ENCODE results near the gene UNC5C.

The UNC5C gene

DNA sequence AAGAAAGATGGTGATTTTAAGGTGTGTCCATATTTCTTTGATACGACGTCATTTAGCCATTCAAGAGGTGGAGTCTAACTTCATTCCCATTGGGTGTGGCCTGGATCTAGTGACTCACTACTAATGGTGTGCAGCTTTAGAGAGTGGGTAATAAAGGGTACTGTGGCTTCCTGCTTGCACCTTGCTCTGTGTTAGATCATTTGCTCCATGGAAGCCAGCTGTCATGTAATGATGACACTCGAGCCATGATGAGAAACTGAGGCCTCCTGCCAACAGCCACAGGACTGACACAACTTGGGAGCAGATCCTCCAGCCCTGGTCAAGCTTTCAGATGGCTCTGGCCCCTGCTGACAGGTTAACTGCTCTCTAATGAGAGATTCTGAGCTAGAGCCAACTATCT lies 82.0 kb downstream of the UNC5C start:
- DNase-seq (ENCODE audit: low spot score) = no peak

DNA sequence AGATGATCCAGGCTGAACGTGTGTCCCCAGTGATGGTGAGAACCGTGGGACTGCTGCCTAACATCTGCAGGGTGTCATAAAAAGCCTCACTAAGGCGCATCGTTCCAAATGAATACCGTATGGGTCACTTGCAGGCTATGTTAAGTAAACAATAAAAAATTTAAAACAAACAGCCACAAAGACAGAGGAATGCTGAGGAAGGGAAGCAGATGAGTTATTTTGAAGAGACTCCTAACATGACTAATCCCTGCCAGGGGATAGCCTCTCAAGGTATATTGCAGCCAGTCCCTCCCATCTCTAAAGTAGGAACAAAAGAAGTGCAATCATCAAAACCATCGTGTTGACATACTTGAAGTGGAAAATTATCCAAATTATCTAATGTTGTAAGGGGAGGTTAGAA lies 83.8 kb downstream of the UNC5C start:
- DNase-seq (ENCODE audit: low spot score) = no peak

DNA sequence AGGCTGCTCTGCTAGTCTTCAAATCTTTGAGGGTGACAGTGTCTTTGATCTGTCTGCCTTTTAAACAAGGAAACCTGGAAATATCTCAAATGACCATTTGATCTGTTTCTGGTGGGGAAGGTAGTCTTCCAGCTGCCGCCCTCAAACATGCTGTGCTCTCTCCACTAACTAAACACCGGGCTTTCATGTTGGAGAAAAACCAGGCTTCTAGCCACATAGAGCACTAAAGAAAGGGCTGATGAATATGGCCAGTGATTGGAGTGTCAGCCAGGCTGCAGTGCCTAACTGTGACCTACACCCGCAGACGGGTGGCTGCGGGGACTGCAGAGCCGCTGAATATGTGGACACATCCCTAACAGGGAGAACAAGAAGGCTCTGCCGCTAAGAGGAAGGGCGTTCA lies 85.9 kb downstream of the UNC5C start:
- no peak for DNase-seq (ENCODE audit: low spot score)

DNA sequence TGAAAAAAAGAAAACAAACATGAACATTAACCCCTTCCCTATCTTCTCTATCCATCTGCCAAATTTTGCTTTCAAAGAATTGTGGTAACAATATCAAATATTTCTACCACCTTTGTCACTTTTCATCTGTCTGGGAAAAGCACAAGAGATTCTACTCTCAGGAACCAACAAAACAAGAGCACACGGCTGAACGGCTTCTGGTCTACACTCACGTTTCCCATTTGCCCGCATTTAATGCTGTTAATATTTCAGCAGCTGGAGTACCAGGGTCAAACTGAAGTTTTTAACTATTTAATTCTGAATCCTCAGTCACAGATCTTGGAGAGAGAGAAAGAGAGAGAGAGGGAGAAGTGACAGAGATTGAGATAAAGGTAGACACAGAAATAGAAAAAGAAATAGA lies 91.4 kb downstream of the UNC5C start:
- no peak for DNase-seq (ENCODE audit: low spot score)

DNA sequence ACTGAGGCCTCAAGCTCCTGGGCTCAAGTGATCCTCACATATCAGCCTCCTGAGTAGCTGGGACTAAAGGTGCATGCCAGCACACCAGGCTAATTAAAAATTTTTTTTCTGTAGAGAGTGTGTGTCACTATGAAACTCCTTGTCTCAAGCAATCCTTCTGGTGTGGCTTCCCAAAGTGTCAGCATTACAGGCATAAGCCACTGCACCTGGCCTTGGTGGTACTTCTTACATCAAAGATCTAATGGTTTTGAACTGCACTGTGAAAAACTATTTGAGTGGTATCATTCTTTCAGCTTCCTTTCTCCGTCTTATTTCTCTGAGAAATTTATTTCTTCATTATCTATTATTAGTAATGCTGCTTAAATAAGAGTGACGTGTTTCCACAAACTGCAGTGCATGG lies 98.5 kb downstream of the UNC5C start:
- no peak for DNase-seq (ENCODE audit: low spot score)

DNA sequence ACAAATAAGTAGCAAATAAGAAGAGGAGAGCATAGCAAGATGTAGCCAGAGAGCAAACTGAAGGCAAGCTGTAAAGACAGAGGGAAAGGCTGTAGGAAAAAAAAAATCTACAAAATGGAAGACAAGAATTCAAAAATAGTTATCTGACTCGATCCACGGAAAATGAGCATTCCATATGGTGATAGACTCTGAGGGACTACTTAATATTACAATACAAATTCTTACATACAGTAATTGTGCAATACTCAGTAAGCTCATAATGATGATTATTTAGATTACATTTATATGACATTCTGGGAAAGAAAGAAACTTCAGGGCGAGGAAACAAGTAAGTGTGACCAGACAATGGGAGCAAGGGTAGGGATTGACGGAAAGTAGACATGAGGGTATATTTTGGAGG lies 102.6 kb downstream of the UNC5C start:
- no peak for DNase-seq (ENCODE audit: low spot score)

DNA sequence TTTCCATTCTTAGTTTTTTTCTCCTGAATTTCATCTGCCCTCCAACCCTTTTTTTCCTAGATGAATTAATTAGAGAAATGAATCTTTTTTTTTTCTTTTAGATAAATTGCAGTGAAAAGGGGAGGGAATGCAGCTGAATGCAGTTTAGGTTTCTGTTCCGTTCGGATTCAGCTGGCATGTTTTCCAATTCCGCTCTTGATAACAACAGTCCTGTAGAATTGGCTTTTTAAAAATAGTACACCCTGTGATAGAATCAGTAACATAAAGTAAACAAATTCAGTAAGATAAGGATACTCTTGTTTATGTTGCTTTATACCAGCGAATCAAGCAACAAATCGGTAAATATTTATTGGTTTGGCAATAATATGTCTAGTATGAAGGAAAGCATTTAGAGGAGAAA lies 103.5 kb downstream of the UNC5C start:
- DNase-seq (ENCODE audit: low spot score) = no peak

DNA sequence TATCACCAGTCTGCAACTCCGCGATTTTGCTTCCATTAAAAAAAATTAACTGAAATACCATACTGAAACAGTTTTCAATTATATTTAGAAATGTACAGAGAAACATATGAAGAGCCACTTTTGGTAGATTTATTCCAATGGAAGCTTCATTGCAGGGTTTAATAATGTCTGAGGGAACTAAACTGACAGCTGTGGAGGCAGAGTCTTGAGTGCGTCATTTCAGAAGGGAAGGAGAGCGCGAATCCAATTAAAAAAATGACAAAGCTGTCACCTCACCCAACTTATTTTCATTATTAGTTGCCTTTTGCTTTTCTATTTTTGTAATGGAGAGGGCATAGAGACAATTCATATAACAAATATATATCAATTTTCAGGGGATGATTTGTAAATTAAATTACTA lies 104.0 kb downstream of the UNC5C start:
- DNase-seq (ENCODE audit: low spot score) = no peak

DNA sequence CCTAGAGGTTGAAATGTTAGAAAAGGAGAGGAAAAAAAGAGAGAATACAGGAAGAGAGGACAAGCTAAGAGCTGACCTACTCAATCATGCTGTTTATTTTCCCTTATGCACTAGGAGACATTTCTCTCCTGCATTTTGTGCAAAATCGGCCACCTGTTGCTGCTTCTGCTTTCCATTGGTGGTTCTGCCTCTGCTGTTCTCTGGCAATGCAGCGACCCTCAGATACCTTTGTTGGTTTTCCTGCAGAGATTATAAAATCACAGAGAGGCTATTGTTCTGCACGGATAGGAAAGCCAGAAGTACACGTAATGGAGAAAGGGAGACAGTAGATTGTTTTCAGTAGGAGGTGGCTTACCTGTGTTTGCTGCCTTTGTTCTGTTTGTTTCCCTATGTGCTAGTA lies 108.9 kb downstream of the UNC5C start:
- DNase-seq (ENCODE audit: low spot score) = no peak

DNA sequence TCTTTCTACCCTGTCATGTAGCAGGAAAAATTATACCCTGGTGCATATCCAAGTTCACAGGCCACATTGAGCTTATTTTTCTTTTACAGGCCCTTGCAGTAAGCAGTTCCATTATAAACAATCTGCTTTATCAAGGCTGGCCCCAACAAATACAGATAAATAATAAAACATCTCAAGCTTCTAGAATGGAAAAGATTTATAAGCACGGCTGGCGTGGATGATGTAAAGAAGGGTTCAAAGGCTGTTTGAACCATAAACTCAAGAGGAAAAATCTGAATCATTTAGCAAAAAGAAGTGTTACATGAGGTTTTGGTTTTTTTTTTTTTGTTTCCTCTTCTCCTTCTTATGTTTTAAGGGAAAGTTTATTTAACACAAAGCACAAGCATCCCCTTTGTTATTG lies 109.7 kb downstream of the UNC5C start:
- DNase-seq (ENCODE audit: low spot score) = no peak

DNA sequence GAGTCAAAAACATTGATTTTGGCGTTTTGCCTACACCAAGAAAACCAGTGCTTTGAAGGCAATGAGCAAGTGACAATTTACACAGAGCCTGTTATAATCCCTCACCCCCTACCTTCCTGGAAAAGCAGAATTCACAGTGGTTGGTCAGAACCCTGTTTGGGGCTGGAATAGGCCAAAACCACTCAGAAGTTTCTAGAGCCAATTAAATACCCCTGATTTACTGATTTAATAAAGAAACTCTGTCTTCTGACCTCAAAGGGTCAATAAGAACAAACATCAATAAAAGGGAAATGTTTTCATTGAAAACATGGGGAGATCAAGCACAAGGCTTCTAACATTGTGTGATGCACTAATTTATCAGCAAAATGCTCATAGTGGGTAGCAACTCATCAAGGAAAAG lies 116.3 kb downstream of the UNC5C start:
- no peak for DNase-seq (ENCODE audit: low spot score)

DNA sequence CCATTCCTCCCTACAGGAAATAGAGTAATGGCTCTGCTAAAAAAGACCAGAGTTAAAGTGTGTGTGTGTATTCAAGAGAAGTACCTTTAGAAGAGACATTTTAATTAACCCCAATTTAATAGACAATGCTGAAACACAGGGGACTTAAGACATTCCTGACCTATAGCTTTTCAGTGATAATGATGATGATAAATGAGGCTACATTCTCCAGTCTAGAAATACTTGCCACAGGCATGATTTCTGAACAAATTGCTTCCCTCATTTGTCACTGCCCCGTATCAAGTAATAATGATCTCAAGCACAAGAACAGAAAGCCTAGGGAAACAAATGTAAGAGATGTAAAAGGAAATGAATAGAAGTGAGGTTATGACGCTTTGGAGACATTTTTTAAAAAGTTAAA lies 117.1 kb downstream of the UNC5C start:
- DNase-seq (ENCODE audit: low spot score) = no peak

DNA sequence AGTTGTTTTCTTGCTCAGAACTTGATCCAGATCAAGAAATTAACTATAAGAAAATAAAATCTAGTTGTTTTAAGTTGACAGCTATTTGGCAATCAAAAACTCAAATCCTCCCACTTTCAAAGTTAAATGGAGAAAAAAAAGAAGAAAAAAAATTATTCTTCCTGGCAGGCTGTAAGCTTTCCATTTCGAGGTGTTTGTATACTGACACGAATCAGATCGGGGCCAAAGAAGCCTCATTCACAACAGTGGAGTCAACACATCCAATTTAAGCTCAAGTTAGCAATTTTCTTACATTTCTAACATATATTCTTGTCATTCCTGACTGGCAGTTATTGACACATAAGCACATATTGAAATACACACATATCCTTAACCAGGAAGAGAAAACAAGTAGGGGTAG lies 119.4 kb downstream of the UNC5C start:
- no peak for DNase-seq (ENCODE audit: low spot score)

DNA sequence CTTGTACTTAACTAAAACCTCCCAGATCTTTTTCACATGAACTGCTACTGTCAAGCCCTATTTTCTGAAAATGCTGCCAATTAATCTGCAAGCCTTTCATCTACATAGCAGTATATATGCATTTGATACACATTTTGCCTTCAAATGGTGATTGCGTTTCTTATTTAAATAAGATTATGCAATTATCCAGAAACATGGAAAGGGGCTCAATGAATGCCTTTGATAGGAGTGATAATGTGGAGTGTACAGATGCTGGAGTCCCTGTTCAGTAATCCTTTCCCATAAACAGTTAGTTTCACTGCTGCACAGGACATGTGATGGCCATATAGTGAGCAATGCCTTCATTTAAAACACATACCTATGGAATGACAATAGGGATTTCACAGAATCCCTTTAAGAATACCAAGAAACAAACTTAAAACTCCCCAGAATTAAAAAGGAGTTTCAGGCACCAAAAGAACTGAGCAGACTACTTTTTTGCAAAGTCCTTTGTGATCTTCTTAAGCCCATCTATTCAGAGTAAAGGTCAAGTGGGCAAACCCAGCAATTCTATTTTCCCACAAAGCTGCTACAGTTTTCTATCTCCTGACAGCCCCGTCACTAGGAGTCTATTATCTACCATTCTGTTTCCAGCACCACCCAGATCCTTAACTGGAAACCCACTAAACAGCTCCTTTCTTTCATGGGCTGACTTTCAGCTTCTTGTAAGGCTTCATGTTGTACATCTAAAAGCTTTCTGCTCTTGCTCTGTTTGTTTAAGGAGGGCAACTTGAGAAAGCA lies 120.3 kb downstream of the UNC5C start:
- no peak for DNase-seq (ENCODE audit: low spot score)

DNA sequence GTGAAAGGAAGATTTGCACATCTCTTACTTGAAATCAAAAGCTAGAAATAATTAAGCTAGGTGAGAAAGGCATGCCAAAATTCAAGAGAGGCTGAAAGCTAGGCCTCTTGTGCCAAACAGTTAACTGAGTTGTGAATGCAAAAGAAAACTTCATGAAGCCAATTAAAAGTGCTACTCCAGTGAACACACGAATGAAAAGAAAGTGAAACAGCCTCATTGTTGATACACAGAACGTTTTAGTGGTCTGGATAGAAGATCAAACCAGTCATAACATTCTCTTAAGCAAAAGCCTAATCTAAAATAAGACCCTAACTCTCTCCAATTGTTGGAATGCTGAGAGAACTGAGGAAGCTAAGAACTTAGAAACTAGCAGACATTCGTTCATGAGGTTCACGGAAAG lies 122.3 kb downstream of the UNC5C start:
- DNase-seq (ENCODE audit: low spot score) = no peak

DNA sequence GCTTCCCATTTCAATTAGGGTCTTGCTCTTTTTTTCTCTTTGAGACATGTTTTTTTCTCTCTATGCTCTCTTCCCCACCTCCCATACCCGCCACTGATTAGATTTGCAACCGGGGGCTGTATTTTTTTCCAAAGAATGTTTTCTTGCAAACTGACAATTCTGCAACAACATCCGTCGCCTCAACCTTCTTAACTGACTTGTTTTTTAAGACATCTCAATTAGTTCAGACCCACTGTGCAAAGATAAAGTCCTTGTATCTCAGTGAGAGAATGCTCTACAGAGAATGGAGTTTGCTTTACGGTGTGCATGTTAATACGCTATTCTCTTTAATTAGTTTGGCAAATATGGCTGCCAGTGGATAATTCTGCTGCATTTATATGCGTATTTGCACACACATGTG lies 126.3 kb downstream of the UNC5C start:
- no peak for DNase-seq (ENCODE audit: low spot score)

DNA sequence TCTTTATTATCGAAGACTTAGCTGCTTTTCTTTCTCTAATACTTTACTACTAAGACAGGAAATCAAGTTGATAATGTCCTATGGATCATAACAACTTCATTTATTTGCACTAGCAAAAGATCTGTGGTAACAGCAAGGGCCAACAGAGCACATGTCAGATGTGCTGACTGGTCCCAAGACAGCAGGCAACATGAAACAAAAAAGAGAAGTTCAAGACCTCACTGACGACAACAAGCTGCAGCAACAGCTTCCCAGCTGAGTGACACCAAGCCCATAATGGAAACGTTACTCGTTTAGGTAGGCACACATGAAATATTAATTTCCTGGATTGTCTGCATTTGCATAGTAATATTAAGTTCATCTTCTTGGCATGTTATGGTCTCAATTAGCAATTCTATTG lies 126.9 kb downstream of the UNC5C start:
- no peak for DNase-seq (ENCODE audit: low spot score)

DNA sequence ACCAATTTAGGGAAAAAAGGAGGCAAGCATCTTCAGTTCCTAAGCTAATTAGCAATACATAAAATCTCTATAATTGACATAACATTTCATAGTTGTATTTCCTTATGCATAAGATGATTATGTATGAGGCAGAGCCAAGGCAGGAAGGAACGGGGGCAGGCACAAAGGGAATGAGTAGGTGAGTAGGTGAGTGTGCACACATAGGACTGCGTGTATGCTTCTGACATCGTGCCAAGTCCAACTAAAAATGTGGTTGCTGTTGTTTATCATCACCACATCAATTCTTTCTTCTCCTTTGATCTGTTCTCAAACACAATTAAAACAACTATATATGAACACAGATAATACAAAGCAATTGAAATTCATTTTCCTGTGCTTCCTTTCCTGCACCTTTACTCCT lies 131.2 kb downstream of the UNC5C start:
- no peak for DNase-seq (ENCODE audit: low spot score)

DNA sequence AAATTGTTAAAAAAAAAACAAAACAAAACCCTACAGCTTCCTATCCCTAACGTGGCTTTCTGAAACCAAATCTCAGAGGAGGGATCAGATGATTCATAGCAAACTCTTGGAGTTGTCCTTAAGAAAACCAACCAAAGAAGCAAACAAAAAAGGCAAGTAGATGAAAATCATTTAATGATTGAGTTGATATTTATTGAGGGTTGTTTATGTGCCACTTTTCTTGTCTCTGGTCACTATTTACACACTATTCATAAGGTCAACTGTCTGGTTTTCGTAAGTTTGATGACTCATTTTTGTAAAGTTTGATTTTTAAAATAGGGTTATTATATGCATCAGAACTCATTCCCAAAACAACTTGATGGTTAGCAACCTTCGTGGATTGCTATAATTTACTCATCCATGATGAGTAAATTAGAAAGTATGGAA lies 133.4 kb downstream of the UNC5C start:
- no peak for DNase-seq (ENCODE audit: low spot score)

DNA sequence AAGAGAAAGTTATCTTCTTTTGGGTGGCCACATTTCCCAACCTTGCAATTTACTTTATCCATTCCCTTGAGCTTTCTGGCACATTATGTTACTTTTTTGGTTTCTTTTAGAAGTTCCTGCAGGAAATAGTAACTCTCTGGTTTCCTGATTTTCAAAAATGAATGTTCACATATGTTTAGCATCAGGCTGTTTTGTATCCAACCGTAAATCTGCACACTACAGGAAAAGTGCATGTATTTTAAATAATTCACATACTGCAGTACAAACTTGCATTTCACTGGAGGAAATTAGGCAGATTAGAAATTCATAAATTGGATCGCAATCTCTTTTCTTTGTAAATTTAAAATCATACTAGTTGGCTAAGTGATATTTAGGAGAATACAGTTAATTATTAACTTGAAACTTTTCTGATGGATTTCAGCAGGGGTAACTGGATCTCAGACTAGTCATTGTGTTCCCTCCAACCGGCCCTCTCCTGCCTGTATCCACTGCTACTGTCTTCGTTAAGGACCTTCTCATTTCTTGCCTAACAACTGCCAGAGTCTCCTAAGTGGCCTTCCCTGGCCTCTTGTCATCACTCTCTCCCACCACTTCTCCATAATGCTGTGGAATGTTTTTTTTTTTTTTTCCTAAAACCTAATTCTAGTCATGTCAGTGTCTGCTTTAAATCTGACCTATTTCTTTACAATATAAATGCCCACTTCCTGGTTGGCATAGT lies 137.2 kb downstream of the UNC5C start:
- no peak for DNase-seq (ENCODE audit: low spot score)

DNA sequence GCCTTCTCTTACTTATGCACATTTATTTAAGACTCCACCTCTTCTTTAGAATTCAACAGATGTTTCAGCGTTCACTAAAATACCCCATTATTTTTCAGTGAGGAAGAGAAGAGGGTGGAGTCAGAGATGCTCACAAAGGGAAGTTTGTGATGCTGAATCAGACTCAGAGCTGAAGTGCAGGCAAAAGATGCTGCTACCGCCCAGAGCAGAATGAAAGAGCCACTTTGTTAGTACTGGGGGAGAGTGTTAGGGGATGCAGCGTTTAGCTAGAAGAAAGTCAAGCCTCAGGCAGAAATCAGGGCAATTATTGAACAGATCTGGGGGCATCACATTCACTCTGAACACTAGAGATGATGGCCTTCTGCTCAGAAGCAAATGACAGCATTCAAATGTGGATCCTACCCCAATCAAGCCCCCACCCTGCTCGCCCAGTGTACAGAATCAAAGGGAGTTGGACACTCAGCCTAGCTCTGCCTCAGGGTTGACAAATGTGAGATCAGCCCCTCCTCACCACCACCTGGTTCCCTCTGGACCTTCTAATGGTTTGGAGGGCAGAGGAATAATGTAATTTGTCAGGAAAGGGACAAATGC lies 138.3 kb downstream of the UNC5C start:
- no peak for DNase-seq (ENCODE audit: low spot score)

DNA sequence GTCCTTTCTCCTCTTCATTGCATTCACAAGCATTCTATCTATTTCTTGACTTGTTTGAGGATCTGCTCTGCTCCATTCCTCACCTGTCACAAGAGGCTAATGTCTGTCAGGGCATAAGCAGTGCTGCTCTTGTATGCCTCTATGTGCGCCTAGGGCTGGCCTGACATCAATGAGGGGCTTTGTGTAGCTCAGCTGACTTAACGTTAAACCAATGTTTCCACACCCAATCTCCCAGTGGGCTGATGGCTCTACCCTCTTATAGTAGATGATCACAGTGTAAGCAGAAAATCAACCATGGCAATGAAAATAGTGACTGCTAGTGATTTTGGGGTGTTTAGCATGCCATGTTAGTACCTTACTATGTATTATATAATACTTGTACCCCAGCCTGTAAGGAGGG lies 139.0 kb downstream of the UNC5C start:
- DNase-seq (ENCODE audit: low spot score) = no peak

DNA sequence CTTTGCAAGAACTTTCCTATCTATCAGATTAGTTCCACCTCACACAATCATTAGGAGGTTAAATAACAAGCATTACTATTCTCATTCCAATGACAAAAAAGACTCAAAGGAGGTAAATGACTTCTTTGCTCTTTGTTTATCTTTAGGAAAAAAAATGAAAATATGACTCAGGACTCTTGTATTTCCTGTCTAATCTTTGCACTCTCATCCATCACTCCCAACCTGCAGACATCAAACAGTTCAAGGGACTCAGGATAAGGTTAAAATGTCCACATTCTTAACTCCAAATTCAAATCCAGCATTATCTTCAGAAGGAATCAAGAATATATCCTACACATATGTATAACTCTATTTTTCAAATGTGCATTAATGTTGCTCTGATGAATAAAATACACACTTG lies 139.6 kb downstream of the UNC5C start:
- DNase-seq (ENCODE audit: low spot score) = no peak

DNA sequence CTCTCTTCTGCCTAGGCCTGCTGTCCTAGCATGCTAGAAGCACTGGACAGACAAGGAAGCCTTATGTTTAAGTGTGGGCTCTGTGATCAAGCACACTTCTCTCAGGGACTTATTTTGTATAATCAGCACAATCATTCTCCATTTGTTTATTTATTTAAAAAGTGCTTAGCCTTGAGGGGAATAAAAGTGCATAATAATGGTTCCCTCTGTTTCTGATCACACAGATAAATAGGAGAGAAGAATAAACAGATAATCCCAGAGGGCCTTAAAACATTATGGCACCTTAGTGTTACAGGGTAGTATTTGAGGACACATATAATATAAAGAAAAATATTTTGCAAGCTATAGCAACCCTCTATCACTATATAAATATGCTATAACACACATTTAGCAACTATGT lies 146.5 kb downstream of the UNC5C start:
- no peak for DNase-seq (ENCODE audit: low spot score)

Measured in germinal center (tissue), 1 donor.